ENCODE measurements around the gene MET.

DNA sequence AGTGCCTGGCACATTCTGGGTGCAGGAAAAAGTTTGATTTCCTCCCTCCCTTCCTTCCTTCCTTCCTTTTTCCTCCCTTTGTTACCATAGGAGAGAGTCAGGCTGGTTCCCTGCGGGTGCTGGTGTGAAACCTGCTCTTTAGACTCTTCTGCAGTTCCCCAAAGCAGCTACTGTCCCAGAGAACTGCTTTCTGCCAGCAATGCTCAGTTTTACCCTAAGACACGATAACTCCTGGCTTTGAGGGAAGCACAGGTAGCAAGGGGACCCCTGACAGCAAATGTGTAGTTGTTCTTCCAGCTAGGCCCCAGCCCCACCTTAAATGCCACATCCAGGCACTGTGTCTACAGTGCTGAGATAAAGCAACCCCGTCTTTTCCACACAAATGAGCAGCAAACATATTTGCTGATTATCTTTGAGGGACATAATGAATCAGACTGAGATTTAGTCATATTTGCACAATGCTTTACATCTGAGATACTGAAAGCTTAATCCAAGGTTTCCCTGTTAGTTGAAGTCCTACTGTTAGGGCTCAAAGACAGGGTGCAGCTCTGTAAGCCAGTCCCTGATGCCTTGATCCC is 55.5 kb downstream of the MET start:
- TF ChIP-seq, protein P1, sequence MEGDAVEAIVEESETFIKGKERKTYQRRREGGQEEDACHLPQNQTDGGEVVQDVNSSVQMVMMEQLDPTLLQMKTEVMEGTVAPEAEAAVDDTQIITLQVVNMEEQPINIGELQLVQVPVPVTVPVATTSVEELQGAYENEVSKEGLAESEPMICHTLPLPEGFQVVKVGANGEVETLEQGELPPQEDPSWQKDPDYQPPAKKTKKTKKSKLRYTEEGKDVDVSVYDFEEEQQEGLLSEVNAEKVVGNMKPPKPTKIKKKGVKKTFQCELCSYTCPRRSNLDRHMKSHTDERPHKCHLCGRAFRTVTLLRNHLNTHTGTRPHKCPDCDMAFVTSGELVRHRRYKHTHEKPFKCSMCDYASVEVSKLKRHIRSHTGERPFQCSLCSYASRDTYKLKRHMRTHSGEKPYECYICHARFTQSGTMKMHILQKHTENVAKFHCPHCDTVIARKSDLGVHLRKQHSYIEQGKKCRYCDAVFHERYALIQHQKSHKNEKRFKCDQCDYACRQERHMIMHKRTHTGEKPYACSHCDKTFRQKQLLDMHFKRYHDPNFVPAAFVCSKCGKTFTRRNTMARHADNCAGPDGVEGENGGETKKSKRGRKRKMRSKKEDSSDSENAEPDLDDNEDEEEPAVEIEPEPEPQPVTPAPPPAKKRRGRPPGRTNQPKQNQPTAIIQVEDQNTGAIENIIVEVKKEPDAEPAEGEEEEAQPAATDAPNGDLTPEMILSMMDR (IDR thresholded peaks at IDR 0.05) = no peak
- TF ChIP-seq EZH2phosphoT487 (IDR thresholded peaks at IDR 0.05) (no peak), EZH2 (IDR thresholded peaks at IDR 0.05) (no peak)
